ENCODE measurements around the gene COL18A1. TPM values are rescaled to one million over a fixed set of nuclear protein-coding genes. Genes with fewer than 3 reads are reported as not detected.

The COL18A1 gene
- total and polyA plus RNA-seq, 2 of the 8 experiments (the other 6 are each of a cell fraction or from before 2014, with no cell fraction given): 145 to 201 TPM

- no peak overlapping the region for H4K5ac ChIP-seq (ENCODE audit: insufficient read length, low read depth, low read length)
- no peak overlapping the region for H3K23ac ChIP-seq (ENCODE audit: insufficient read length)
- no peak overlapping the region for H3K4me3 ChIP-seq (ENCODE audit: extremely low read depth in 1 of 4, insufficient read depth in 2 of 4, low read depth in 3 of 4, low read length in 4 of 4)
- H3K4ac ChIP-seq (replicated peaks; ENCODE audit: insufficient read length, low read depth, low read length): no peak overlapping the region
- no peak overlapping the region for H3K9ac ChIP-seq (replicated peaks in 1 of 4; ENCODE audit: extremely low read depth in 1 of 4, low read depth in 3 of 4, low read length in 3 of 4)
- H3K79me1 ChIP-seq (ENCODE audit: low read depth, low read length): no peaks in the 10 kb centered on the region
- 91% methylated on average over 10 of the region's 15 CpGs; no CpG with 5 or more reads in 1 of the 2 experiments for WGBS, 2 experiments (ENCODE audit: extremely low coverage in 1 of 2, insufficient coverage in 1 of 2, insufficient read length in 1 of 2, insufficient replicate concordance in 2 of 2, low coverage in 1 of 2, low lambda C conversion rate in 2 of 2, missing lambda C conversion rate in 1 of 2)
- no peak overlapping the region for H2BK5ac ChIP-seq (ENCODE audit: low read depth, low read length)
- no peaks in the 10 kb centered on the region for H3K23me2 ChIP-seq (ENCODE audit: low read depth, low read length)
- H2BK12ac ChIP-seq (ENCODE audit: low read depth, low read length): no peak overlapping the region
- CTCF ChIA-PET (ENCODE audit: partially characterized antibody): interaction anchor here (0.9 to 3.3 kb wide), 10 partner anchors 9 to 81 kb away, joined by 3 to 13 read pairs (median 5); no protein-coding TSS in a partner anchor
- POLR2A ChIA-PET (ENCODE audit: partially characterized antibody): interaction anchor here (1.3 to 1.5 kb wide), 2 partner anchors 10 to 32 kb away, joined by 3 to 4 read pairs; no protein-coding TSS in a partner anchor
- H3K18ac ChIP-seq (ENCODE audit: extremely low read depth, low read length): no peak overlapping the region
- H4K20me1 ChIP-seq (replicated peaks in 1 of 2; ENCODE audit: control insufficient read depth in 1 of 2, insufficient read depth in 2 of 2, low read length in 2 of 2): no peaks in the 10 kb centered on the region
- H3K56ac ChIP-seq (replicated peaks; ENCODE audit: insufficient read length, low read depth, low read length): no peak overlapping the region
- H2AK5ac ChIP-seq (ENCODE audit: low read depth, low read length): no peak overlapping the region
- H3K36me3 ChIP-seq (ENCODE audit: control insufficient read depth in 2 of 4, insufficient read depth in 4 of 4, low read length in 3 of 4): no peaks in the 10 kb centered on the region
- no peak overlapping the region for H3K4me2 ChIP-seq (ENCODE audit: insufficient read depth in 1 of 2, low read depth in 2 of 2, low read length in 2 of 2)
- TF ChIP-seq TAF1 (IDR thresholded peaks at IDR 0.05; ENCODE audit: low read depth, low read length): no peak
- no peak for TF ChIP-seq BCL11A (IDR thresholded peaks at IDR 0.05; ENCODE audit: low read depth in 2 of 2, low read length in 2 of 2)
- no peak for TF ChIP-seq KDM1A (IDR thresholded peaks at IDR 0.05; ENCODE audit: borderline replicate concordance, low read length)
- no peak for TF ChIP-seq ASH2L (IDR thresholded peaks at IDR 0.05; ENCODE audit: low read length)
- no peak overlapping the region for H3K27ac ChIP-seq (ENCODE audit: low read depth, low read length)
- DNase-seq (ENCODE audit: low read depth in 1 of 2, low spot score in 2 of 2) (no peak), FAIRE-seq (no peak)
- H2BK20ac ChIP-seq (ENCODE audit: low read length): no peak overlapping the region
- H3K27me3 ChIP-seq (replicated peaks in 1 of 4; ENCODE audit: control insufficient read depth in 3 of 4, extremely low read depth in 1 of 4, insufficient read depth in 3 of 4, low read length in 3 of 4): no peaks in the 10 kb centered on the region; a peak in 1 of 7 replicates
- H2BK120ac ChIP-seq (replicated peaks; ENCODE audit: low read depth, low read length): no peak overlapping the region
- peaks cover 14 to 19% of the 10 kb centered on the region in 2 experiments for H3K9me3 ChIP-seq (ENCODE audit: insufficient read depth in 2 of 2, low read depth in 1 of 2, low read length in 1 of 2)
- no peak overlapping the region for H3K14ac ChIP-seq (ENCODE audit: insufficient read length)
- no peak overlapping the region for H2AFZ ChIP-seq (ENCODE audit: low read length)
- H3K79me2 ChIP-seq (ENCODE audit: control insufficient read depth in 1 of 2, insufficient read depth in 2 of 2, low read length in 2 of 2): no peaks in the 10 kb centered on the region
- no peak overlapping the region for H4K8ac ChIP-seq (ENCODE audit: extremely low read depth, insufficient read depth, low read length)
- H2BK15ac ChIP-seq (ENCODE audit: low read length): peak overlapping the region; percentile 72; the same call in 1 of the 2 replicates
- peaks cover 3 to 10% (median 7%) of the 10 kb centered on the region in 4 experiments for H3K4me1 ChIP-seq (replicated peaks in 1 of 4; ENCODE audit: control insufficient read depth in 3 of 4, insufficient read depth in 4 of 4, low read length in 3 of 4)
- H4K91ac ChIP-seq (replicated peaks; ENCODE audit: insufficient read length, low read length): no peak overlapping the region
Measured at GRCh38 chr21:45373991-45374816, 30.8 kb upstream of the COL18A1 start.

Measured in H1 (cell line).